GM18511 (cell line): ENCODE results near the gene CCR7.

Experiments used
- ATAC-seq: cut with Tn5 transposase; IDR thresholded peaks from one replicate; pipeline ENCODE4 v1.9.1; 2021; ENCODE audit warnings: mild to moderate bottlenecking, moderate library complexity; ENCODE audit not compliant: unreplicated experiment

Gene CCR7

GRCh38 chr17:40564883-40565768, at the start of gene CCR7:
CCR7 (minus strand) TSS chr17:40565472; CDS start chr17:40565409, 63 bp downstream.
- ATAC-seq: no peak

- peak; percentile 23 for ATAC-seq
These were observed 49.3 kb upstream of the CCR7 start for GRCh38 chr17:40614431-40615067.

GRCh38 chr17:40613467-40614154, 48.3 kb upstream of the CCR7 start:
- ATAC-seq: no peak

- no peak for ATAC-seq
These were observed 47.5 kb upstream of the CCR7 start for GRCh38 chr17:40612599-40613244.

GRCh38 chr17:40611840-40612474, 46.7 kb upstream of the CCR7 start:
- ATAC-seq: no peak

- no peak for ATAC-seq
These were observed 45.1 kb upstream of the CCR7 start for GRCh38 chr17:40610359-40610758.

- no peak for ATAC-seq
These were observed 42.8 kb upstream of the CCR7 start for GRCh38 chr17:40608061-40608581.

- ATAC-seq: no peak
These were observed 42.4 kb upstream of the CCR7 start for GRCh38 chr17:40607641-40608040.

- ATAC-seq: no peak
These were observed 41.5 kb upstream of the CCR7 start for GRCh38 chr17:40606548-40607353.

GRCh38 chr17:40605306-40605705, 40.0 kb upstream of the CCR7 start:
- ATAC-seq: no peak

GRCh38 chr17:40604327-40605080, 39.2 kb upstream of the CCR7 start:
- no peak for ATAC-seq

- ATAC-seq: no peak
These were observed 37.5 kb upstream of the CCR7 start for GRCh38 chr17:40602445-40603443.

- ATAC-seq: no peak
These were observed 35.3 kb upstream of the CCR7 start for GRCh38 chr17:40600486-40601046.

GRCh38 chr17:40599468-40599763, 34.1 kb upstream of the CCR7 start:
- no peak for ATAC-seq

- ATAC-seq: peak; percentile 55
These were observed 33.6 kb upstream of the CCR7 start for GRCh38 chr17:40598619-40599467.

GRCh38 chr17:40598301-40598618, 33.0 kb upstream of the CCR7 start:
- no peak for ATAC-seq
